Measurements from ENCODE around the gene FBXO22.

Gene FBXO22

GRCh38 chr15:75943246-75943645 lies 39.6 kb downstream of the FBXO22 start:
- TF ChIP-seq GABPA (IDR thresholded peaks at IDR 0.05; ENCODE audit: low read depth), result no peak
- TF ChIP-seq POLR2AphosphoS5 (IDR thresholded peaks at IDR 0.05; ENCODE audit: low read depth), result no peak
- TF ChIP-seq REST (IDR thresholded peaks at IDR 0.05; ENCODE audit: insufficient replicate concordance, low read depth), result no peak
- no peak for TF ChIP-seq CTCF (IDR thresholded peaks at IDR 0.05; ENCODE audit: insufficient read depth, low read length)
- TF ChIP-seq SPI1 (IDR thresholded peaks at IDR 0.05; ENCODE audit: borderline replicate concordance, low read depth), result no peak
- DNase-seq (ENCODE audit: low read depth in 1 of 2, low spot score in 1 of 2), result no peak
- Histone ChIP-seq H3K4me3 (replicated peaks; ENCODE audit: insufficient read depth, low read length) (no peak overlapping the region), H3K27ac (replicated peaks) (no peak overlapping the region), H3K27me3 (ENCODE audit: insufficient read depth, poor library complexity, severe bottlenecking) (no peaks in the 10 kb centered on the region)

GRCh38 chr15:75943713-75944215 lies 40.1 kb downstream of the FBXO22 start:
- no peak for DNase-seq (ENCODE audit: low read depth in 1 of 2, low spot score in 1 of 2)

More at GRCh38 chr15:75943713-75944215, 40.1 kb downstream of the FBXO22 start:
- Histone ChIP-seq H3K27me3 (ENCODE audit: insufficient read depth, poor library complexity, severe bottlenecking) (no peaks in the 10 kb centered on the region), H3K4me3 (replicated peaks; ENCODE audit: insufficient read depth, low read length) (no peak overlapping the region), H3K27ac (replicated peaks) (no peak overlapping the region)
- no peak for TF ChIP-seq SPI1 (IDR thresholded peaks at IDR 0.05; ENCODE audit: borderline replicate concordance, low read depth)
- TF ChIP-seq GABPA (IDR thresholded peaks at IDR 0.05; ENCODE audit: low read depth), result no peak
- TF ChIP-seq POLR2AphosphoS5 (IDR thresholded peaks at IDR 0.05; ENCODE audit: low read depth), result no peak
- TF ChIP-seq CTCF (IDR thresholded peaks at IDR 0.05; ENCODE audit: insufficient read depth, low read length), result no peak
- TF ChIP-seq REST (IDR thresholded peaks at IDR 0.05; ENCODE audit: insufficient replicate concordance, low read depth), result no peak

Data from HL-60 (cell line).